GM21825 (cell line): ENCODE data around the gene OR51B6.
"Not testable (repeated sequence)": the region's sequence is repeated elsewhere in the genome, so short reads cannot be mapped to it uniquely, and the experiment has no call there.

Experiments used
- ATAC-seq: cut with Tn5 transposase; IDR thresholded peaks from one replicate; pipeline ENCODE4 v1.9.1; 2021; ENCODE audit warnings: mild to moderate bottlenecking, moderate library complexity; ENCODE audit not compliant: unreplicated experiment

Gene OR51B6, protein sequence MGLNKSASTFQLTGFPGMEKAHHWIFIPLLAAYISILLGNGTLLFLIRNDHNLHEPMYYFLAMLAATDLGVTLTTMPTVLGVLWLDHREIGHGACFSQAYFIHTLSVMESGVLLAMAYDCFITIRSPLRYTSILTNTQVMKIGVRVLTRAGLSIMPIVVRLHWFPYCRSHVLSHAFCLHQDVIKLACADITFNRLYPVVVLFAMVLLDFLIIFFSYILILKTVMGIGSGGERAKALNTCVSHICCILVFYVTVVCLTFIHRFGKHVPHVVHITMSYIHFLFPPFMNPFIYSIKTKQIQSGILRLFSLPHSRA

DNA sequence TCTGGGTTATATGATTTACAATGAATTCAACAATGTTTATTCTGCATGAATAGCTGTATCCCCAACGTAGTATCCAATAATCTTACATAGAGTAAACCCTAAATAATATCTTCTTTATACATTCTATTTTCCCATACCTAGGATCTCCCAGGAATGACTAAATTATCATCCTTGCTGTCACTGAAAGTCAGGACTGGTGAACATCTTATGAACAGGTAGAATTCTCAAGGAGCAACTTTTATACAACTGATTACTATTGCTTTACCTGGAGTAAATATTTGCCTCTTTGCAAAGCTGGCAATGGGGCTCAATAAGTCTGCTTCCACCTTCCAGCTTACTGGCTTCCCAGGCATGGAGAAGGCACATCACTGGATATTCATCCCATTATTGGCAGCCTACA lies at the start of gene OR51B6:
Gene OR51B6 (plus strand): TSS at position 301 of the 400 bp plus-strand sequence. CDS start 0 bp downstream, at position 301.
- ATAC-seq: no peak

DNA sequence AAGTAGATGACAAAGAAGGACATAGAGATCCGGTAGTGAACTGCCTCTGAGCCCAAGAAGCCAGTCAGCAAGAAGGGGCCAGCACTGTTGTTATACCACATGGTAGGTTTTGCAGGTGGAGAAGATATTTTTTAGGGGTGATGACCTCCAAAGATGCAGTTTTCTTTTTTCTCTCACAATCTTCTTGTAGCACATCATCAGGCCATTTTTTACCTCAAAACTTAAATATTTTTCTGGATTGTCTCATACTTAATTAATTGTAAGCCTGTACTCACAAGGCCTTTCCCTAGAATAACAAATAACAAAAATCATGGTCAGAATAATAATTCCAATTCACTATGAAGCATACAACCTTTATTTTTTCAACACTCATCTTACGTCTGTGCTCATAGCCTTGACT lies 49.5 kb upstream of the OR51B6 start, which contains the start of gene OR51B4:
Gene OR51B4 (minus strand): TSS at position 101 of the 400 bp plus-strand sequence. CDS start 0 bp downstream, at position 101.
- no peak for ATAC-seq

- ATAC-seq: no peak
These were observed 47.7 kb upstream of the OR51B6 start for GRCh38 chr11:5303626-5304025.

GRCh38 chr11:5304046-5304445 lies 47.3 kb upstream of the OR51B6 start:
- ATAC-seq: no peak

DNA sequence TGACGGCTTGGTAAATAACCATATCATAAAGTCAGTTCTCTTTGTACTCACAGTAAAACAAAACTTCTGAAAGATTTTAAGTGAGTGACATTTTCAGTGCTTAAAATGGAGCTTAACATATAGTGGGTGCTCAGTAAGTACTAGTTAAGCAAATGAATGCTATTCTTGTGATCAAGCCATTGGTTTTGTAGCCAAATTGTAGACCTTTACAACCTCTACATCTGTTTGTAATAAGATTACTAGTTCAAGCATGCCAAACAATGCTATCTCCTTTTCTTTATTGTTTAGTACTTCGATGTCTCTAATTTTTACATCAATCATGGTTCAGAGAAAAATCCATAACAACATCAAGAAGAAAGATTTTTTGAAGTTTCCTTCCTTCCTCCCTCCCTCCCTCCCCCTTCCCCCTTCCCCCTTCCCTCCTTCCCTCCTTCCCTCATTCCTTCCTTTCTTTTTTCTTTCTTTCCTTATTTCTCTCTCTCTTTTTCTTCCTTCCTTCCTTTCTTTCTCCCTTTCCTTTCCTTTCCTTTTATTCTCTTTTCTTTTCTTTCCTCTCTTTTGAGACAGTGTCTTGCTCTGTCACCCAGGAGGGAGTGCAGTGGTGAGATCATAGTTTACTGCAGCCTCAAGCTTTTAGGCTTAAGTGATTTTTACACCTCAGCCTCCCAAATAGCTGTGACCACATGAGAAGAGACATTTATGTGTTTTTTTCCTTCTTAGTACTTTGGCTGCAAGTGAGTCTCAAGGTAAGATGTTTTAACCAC lies 43.9 kb upstream of the OR51B6 start:
- no peak for ATAC-seq

GRCh38 chr11:5310423-5310822 lies 40.9 kb upstream of the OR51B6 start:
- no peak for ATAC-seq

- ATAC-seq: not testable (repeated sequence)
These were observed 37.8 kb upstream of the OR51B6 start for GRCh38 chr11:5313326-5314023.

- ATAC-seq: no peak
These were observed 34.0 kb upstream of the OR51B6 start for GRCh38 chr11:5317292-5317691.

GRCh38 chr11:5324197-5324596 lies 27.1 kb upstream of the OR51B6 start, which contains the start of gene OR51B2:
Gene OR51B2 (minus strand): TSS chr11:5324297. CDS start chr11:5324297, 0 bp downstream.
- ATAC-seq: no peak

- no peak for ATAC-seq
These were observed 16.1 kb upstream of the OR51B6 start for GRCh38 chr11:5335170-5335569.

DNA sequence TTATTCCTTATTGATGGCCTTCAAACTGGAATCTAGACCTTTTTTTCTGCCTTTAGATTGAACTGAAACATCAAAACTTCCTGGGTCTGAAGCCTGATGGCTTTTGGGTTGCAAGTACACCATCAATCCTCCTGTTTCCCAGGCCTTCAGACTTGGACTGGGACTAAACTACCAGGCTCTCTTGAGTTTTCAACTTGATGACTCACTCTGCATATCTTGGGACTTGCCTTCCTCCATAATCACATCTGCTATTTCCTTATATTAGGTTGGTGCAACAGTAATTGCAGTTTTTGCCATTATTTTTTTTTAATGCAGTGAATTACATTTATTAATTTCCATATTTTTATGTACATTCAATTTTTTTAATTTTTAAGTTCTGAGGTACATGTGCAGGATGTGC lies 15.0 kb upstream of the OR51B6 start:
- no peak for ATAC-seq

- ATAC-seq: not testable (repeated sequence)
These were observed 14.1 kb upstream of the OR51B6 start for GRCh38 chr11:5337253-5337652.

DNA sequence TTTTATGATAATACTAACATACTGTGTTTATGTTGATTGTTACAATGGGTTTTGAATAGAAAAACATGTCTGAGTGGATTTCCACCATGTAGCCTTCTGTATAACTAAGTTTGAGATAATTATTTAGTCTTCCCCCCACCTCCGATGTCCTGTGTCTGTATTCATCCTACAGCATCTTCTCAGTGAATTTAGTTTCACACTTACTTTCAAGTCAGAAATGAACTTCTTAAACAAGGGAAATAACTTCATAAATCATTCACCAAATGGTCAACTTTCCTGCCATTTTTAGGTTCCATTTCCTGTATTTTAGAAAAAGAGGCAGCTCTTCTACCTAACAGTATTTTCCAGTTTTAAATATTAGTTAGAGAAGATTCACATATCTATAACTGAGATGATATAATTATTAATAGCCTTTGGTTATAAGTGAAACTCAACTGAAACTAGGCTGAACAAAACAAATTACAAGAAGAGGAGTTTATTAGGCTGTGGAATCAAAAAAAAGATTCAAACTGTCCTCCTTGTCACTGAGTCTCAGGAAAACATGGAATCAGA lies 11.5 kb upstream of the OR51B6 start:
- peak; percentile 79 for ATAC-seq

GRCh38 chr11:5343474-5344335 lies 7.6 kb upstream of the OR51B6 start, which contains the start of gene OR51B5:
Gene OR51B5 (minus strand): TSS chr11:5343524. CDS start chr11:5343524, 0 bp downstream.
- ATAC-seq: no peak

GRCh38 chr11:5345831-5346230 lies 5.5 kb upstream of the OR51B6 start:
- ATAC-seq: no peak

GRCh38 chr11:5348551-5349194 lies 2.6 kb upstream of the OR51B6 start:
- ATAC-seq: no peak

GRCh38 chr11:5349550-5349949 lies 1.8 kb upstream of the OR51B6 start:
- no peak for ATAC-seq

- not testable (repeated sequence) for ATAC-seq
These were observed 4.7 kb downstream of the OR51B6 start for GRCh38 chr11:5356031-5356430.

- no peak for ATAC-seq
These were observed 10.8 kb downstream of the OR51B6 start for GRCh38 chr11:5362017-5362625.
